ENCODE results near the gene TEKT2.

GRCh38 chr1:36122062-36123030, 38.5 kb downstream of the TEKT2 start:
- TF ChIP-seq CTCF (conservative IDR thresholded peaks at IDR 0.05; ENCODE audit: low read length) (no peak), EZH2phosphoT487 (IDR thresholded peaks at IDR 0.05; ENCODE audit: borderline replicate concordance) (no peak)

Data from Loucy (cell line).